HepG2 (cell line): ENCODE results near the gene DUSP15. TPM values are rescaled to one million over a fixed set of nuclear protein-coding genes. Genes with fewer than 3 reads are reported as not detected.
A peak's percentile ranks its signal among the peaks of the same experiment; 100 is the strongest.

Experiments
- DNMT1 ChIP-seq: sonication (generic); formaldehyde crosslinking; IDR thresholded peaks from 2 replicates; pipeline ENCODE4 v1.5.1; 2020; ENCODE audit warnings: mild to moderate bottlenecking, missing genetic modification reagents
- HNRNPLL ChIP-seq: fragments of 200-400 bp; formaldehyde crosslinking; IDR thresholded peaks from 2 replicates; pipeline ENCODE4 v1.6.1; 2017; ENCODE audit warnings: mild to moderate bottlenecking, low read depth, low read length; ENCODE audit not compliant: poor library complexity, severe bottlenecking
- MAF1 ChIP-seq: sonication (generic); formaldehyde crosslinking; IDR thresholded peaks from 2 replicates; pipeline ENCODE4 v1.5.0; 2020; ENCODE audit warnings: missing genetic modification reagents, borderline replicate concordance
- MED13 ChIP-seq: sonication (generic); formaldehyde crosslinking; IDR thresholded peaks from 2 replicates; pipeline ENCODE4 v1.5.0; 2020; ENCODE audit warnings: missing genetic modification reagents
- MZF1 ChIP-seq: sonication (generic); formaldehyde crosslinking; IDR thresholded peaks from 2 replicates; pipeline ENCODE4 v1.8.1; 2023; ENCODE audit warnings: mild to moderate bottlenecking, missing genetic modification reagents, borderline replicate concordance
- NFKBIZ ChIP-seq: IDR thresholded peaks from 2 replicates; pipeline ENCODE4 v1.6.1; 2018; ENCODE audit warnings: missing genetic modification reagents, missing compliant biosample characterization
- RARG ChIP-seq: sonication (generic); formaldehyde crosslinking; IDR thresholded peaks from 2 replicates; pipeline ENCODE4 v1.4.0; 2020; ENCODE audit warnings: low read depth, mild to moderate bottlenecking, missing genetic modification reagents
- SP4 ChIP-seq: sonication (generic); formaldehyde crosslinking; IDR thresholded peaks from 2 replicates; pipeline ENCODE4 v1.8.1; 2023; ENCODE audit warnings: mild to moderate bottlenecking, missing genetic modification reagents
- TFAP4 ChIP-seq: sonication (generic); IDR thresholded peaks from 2 replicates; pipeline ENCODE4 v1.6.1; 2016; ENCODE audit warnings: low read depth, borderline replicate concordance
- TGIF2 ChIP-seq: IDR thresholded peaks from 2 replicates; pipeline ENCODE4 v1.6.1; 2016; ENCODE audit warnings: control low read depth, missing compliant biosample characterization
- ZNF20 ChIP-seq: sonication (generic); formaldehyde crosslinking; IDR thresholded peaks from 2 replicates; pipeline ENCODE4 v1.4.0; 2020; ENCODE audit warnings: mild to moderate bottlenecking, moderate library complexity, missing genetic modification reagents
- ZNF205 ChIP-seq: IDR thresholded peaks from 2 replicates; pipeline ENCODE4 v1.6.1; 2018; ENCODE audit warnings: missing biosample characterization, missing genetic modification reagents
- ZNF282 ChIP-seq: fragments of 450-650 bp; IDR thresholded peaks from 2 replicates; pipeline ENCODE4 v1.6.1; 2018; ENCODE audit not compliant: partially characterized antibody
- ZNF577 ChIP-seq: sonication (generic); formaldehyde crosslinking; IDR thresholded peaks from 2 replicates; pipeline ENCODE4 v1.4.0; 2020; ENCODE audit warnings: mild to moderate bottlenecking, low read depth, missing genetic modification reagents, borderline replicate concordance
- ZNF687 ChIP-seq: sonication (generic); formaldehyde crosslinking; IDR thresholded peaks from 2 replicates; pipeline ENCODE4 v1.5.1; 2020; ENCODE audit warnings: mild to moderate bottlenecking, missing genetic modification reagents, moderate library complexity
- polyA plus RNA-seq, 8 experiments: library from polyadenylated mRNA; depleted of rRNA in 3 of 8; stranded (reverse) in 7 of 8; unstranded in 1 of 8; fragments of >200 nt; fragmentation: Illumina TruSeq in 4 of 8; extraction: Trizol in 4 of 8; gene quantifications; 2 replicates each; pipeline versions ENCODE4 v1.2.1 to v1.2.3, GENCODE V29; 2011 to 2016; ENCODE audit warnings: low read depth in 4 of 8, missing spikeins in 1 of 8, mixed read lengths in 1 of 8; ENCODE audit not compliant: insufficient read depth in 1 of 8
- total RNA-seq, 5 experiments: library from RNA; depleted of rRNA; stranded (reverse); fragments of >200 nt; fragmentation: Illumina TruSeq; extraction: Trizol; gene quantifications; 2 replicates each; pipeline ENCODE4 v1.2.3, GENCODE V29; 2016; ENCODE audit warnings: low read depth in 1 of 5
- TF ChIP-seq, protein P1 (sequence below): sonication (generic); formaldehyde crosslinking; IDR thresholded peaks from 2 replicates; pipeline ENCODE4 v1.5.1; 2020; ENCODE audit warnings: mild to moderate bottlenecking, missing genetic modification reagents, borderline replicate concordance
- TF ChIP-seq, protein P2 (sequence below): sonication (generic); formaldehyde crosslinking; IDR thresholded peaks from 2 replicates; pipeline ENCODE4 v1.8.1; 2022; ENCODE audit warnings: mild to moderate bottlenecking, missing genetic modification reagents

DUSP15 gene
- total and polyA plus RNA-seq, 2 of the 13 experiments (the other 11 are each of a cell fraction or from before 2014, with no cell fraction given): 0.17 to 0.93 TPM

DNA sequence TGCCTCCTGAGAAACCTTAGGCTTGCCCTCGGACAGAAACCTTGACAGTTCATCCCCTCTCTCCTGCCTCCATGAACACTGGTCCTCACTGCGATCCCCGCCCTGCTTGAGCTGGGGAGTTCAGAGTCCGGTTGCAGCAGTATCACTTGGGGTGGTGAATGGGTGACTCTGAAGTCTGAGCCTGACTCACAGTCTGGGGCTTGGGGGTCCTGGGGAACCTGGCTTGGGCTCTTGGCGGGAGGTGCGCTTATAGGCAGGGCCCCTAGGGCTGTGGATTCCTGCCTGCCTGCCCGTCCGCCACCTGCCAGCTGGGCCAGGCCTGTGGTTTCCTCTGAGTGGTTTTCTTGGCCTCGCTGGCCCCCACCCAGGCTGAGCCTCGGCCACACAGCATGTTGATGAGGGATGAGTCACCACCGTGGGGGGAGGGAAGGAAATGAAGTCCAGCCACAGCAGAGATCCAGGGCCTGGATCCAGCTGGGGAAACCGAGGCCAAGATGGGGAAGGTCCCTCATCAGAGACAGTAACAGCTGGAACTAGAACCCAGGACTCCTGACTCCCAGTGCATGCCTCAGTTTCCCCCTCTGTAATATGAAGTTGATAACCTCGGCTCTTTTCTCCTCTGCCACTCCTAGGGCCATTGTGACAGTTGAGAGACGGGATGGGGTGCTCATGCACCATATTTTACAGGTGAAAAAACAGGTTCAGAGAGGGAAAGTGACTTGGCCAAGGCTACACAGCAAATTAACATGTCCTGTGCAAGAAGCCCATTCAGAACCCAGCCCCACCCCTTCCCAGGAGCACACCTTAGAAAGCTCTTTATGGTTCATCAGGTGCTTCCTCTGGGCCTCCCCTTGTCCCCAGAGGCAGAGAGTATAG is 34.1 kb downstream of the DUSP15 start (continued):
- TF ChIP-seq TFAP4 (peak; percentile 66; the same call in 1 of the 2 replicates), ZNF577 (CRISPR knock-in tag) (no peak), DNMT1 (CRISPR knock-in tag) (no peak), SP4 (no peak), HNRNPLL (peak; percentile 55), ZNF205 (CRISPR knock-in tag) (no peak), ZNF20 (CRISPR knock-in tag) (no peak), ZNF282 (no peak), MED13 (no peak), MZF1 (no peak), NFKBIZ (CRISPR knock-in tag) (0 out of 2 replicates have a peak, but pooled peaks have one; percentile 47), TGIF2 (no peak), ZNF687 (CRISPR knock-in tag) (peak; percentile 73), MAF1 (no peak), RARG (CRISPR knock-in tag) (no peak)
- TF ChIP-seq, protein P1, sequence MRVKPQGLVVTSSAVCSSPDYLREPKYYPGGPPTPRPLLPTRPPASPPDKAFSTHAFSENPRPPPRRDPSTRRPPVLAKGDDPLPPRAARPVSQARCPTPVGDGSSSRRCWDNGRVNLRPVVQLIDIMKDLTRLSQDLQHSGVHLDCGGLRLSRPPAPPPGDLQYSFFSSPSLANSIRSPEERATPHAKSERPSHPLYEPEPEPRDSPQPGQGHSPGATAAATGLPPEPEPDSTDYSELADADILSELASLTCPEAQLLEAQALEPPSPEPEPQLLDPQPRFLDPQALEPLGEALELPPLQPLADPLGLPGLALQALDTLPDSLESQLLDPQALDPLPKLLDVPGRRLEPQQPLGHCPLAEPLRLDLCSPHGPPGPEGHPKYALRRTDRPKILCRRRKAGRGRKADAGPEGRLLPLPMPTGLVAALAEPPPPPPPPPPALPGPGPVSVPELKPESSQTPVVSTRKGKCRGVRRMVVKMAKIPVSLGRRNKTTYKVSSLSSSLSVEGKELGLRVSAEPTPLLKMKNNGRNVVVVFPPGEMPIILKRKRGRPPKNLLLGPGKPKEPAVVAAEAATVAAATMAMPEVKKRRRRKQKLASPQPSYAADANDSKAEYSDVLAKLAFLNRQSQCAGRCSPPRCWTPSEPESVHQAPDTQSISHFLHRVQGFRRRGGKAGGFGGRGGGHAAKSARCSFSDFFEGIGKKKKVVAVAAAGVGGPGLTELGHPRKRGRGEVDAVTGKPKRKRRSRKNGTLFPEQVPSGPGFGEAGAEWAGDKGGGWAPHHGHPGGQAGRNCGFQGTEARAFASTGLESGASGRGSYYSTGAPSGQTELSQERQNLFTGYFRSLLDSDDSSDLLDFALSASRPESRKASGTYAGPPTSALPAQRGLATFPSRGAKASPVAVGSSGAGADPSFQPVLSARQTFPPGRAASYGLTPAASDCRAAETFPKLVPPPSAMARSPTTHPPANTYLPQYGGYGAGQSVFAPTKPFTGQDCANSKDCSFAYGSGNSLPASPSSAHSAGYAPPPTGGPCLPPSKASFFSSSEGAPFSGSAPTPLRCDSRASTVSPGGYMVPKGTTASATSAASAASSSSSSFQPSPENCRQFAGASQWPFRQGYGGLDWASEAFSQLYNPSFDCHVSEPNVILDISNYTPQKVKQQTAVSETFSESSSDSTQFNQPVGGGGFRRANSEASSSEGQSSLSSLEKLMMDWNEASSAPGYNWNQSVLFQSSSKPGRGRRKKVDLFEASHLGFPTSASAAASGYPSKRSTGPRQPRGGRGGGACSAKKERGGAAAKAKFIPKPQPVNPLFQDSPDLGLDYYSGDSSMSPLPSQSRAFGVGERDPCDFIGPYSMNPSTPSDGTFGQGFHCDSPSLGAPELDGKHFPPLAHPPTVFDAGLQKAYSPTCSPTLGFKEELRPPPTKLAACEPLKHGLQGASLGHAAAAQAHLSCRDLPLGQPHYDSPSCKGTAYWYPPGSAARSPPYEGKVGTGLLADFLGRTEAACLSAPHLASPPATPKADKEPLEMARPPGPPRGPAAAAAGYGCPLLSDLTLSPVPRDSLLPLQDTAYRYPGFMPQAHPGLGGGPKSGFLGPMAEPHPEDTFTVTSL: 0 out of 2 replicates have a peak, but pooled peaks have one; percentile 18
- TF ChIP-seq, protein P2, sequence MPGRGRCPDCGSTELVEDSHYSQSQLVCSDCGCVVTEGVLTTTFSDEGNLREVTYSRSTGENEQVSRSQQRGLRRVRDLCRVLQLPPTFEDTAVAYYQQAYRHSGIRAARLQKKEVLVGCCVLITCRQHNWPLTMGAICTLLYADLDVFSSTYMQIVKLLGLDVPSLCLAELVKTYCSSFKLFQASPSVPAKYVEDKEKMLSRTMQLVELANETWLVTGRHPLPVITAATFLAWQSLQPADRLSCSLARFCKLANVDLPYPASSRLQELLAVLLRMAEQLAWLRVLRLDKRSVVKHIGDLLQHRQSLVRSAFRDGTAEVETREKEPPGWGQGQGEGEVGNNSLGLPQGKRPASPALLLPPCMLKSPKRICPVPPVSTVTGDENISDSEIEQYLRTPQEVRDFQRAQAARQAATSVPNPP (CRISPR knock-in tag): no peak
